ENCODE data around the gene FOLR3. TPM values are rescaled to one million over a fixed set of nuclear protein-coding genes. Genes with fewer than 3 reads are reported as not detected.

FOLR3 gene
- total and polyA plus RNA-seq, 2 donors (not counting 1 experiment from before 2014, with no cell fraction given), result 0.99 to 1.4 TPM

Other genes starting within 250 kb of the FOLR3 start
- 5.1 and 5.9 TPM in 2 replicates for gene XNDC1N, start 207.1 kb upstream of the FOLR3 start, total RNA-seq
- 2.5 and 3.5 TPM in 2 replicates for gene XNDC1N, start 207.1 kb upstream of the FOLR3 start, polyA plus RNA-seq
- 23.1 and 29.6 TPM in 2 replicates for gene RNF121, start 206.7 kb upstream of the FOLR3 start, total RNA-seq
- 48.6 and 48.9 TPM in 2 replicates for gene RNF121, start 206.7 kb upstream of the FOLR3 start, polyA plus RNA-seq
- 1.5 and 2.5 TPM in 2 replicates for gene IL18BP, start 136.8 kb upstream of the FOLR3 start, total RNA-seq
- gene IL18BP, start 136.8 kb upstream of the FOLR3 start, polyA plus RNA-seq, result 2.5 and 5.3 TPM in 2 replicates
- gene NUMA1, start 55.2 kb upstream of the FOLR3 start, total RNA-seq, result 190 and 247 TPM in 2 replicates
- 59.0 and 61.6 TPM in 2 replicates for gene NUMA1, start 55.2 kb upstream of the FOLR3 start, polyA plus RNA-seq
- 5.0 and 5.4 TPM in 2 replicates for gene LRRC51, start 54.9 kb upstream of the FOLR3 start, total RNA-seq
- 6.9 and 8.9 TPM in 2 replicates for gene LRRC51, start 54.9 kb upstream of the FOLR3 start, polyA plus RNA-seq
- gene LAMTOR1, start 32.4 kb upstream of the FOLR3 start, total RNA-seq, result 80.9 and 90.3 TPM in 2 replicates
- gene LAMTOR1, start 32.4 kb upstream of the FOLR3 start, polyA plus RNA-seq, result 137 and 183 TPM in 2 replicates
- not detected in 2 replicates for gene TOMT, start 29.8 kb upstream of the FOLR3 start, total RNA-seq
- not detected in 2 replicates for gene TOMT, start 29.8 kb upstream of the FOLR3 start, polyA plus RNA-seq
- 20.8 and 24.8 TPM in 2 replicates for gene ANAPC15, start 23.0 kb upstream of the FOLR3 start, total RNA-seq
- gene ANAPC15, start 23.0 kb upstream of the FOLR3 start, polyA plus RNA-seq, result 97.2 and 174 TPM in 2 replicates
- not detected in 2 replicates for gene FOLR1, start 56.4 kb downstream of the FOLR3 start, total RNA-seq
- 0.14 and 0.15 TPM in 2 replicates for gene FOLR1, start 56.4 kb downstream of the FOLR3 start, polyA plus RNA-seq
- gene FOLR2, start 81.1 kb downstream of the FOLR3 start, total RNA-seq, result not detected in 2 replicates
- gene FOLR2, start 81.1 kb downstream of the FOLR3 start, polyA plus RNA-seq, result not detected in 2 replicates
- 62.9 and 102 TPM in 2 replicates for gene INPPL1, start 89.0 kb downstream of the FOLR3 start, total RNA-seq
- 60.3 and 76.9 TPM in 2 replicates for gene INPPL1, start 89.0 kb downstream of the FOLR3 start, polyA plus RNA-seq
- gene PHOX2A, start 108.5 kb downstream of the FOLR3 start, total RNA-seq, result not detected in 2 replicates
- gene PHOX2A, start 108.5 kb downstream of the FOLR3 start, polyA plus RNA-seq, result not detected in 2 replicates

Measured in fibroblast of lung (primary cell).